HG02840 (cell line): Measurements from ENCODE around the gene HOXC9.

Experiments
- ATAC-seq: cut with Tn5 transposase; IDR thresholded peaks from one replicate; pipeline ENCODE4 v1.9.1; 2021; ENCODE audit warnings: mild to moderate bottlenecking, moderate library complexity, moderate number of reproducible peaks; ENCODE audit not compliant: unreplicated experiment, low FRiP score

The HOXC9 gene

GRCh38 chr12:54000116-54001114 lies at the start of gene HOXC9:
Gene HOXC9 (plus strand): TSS chr12:54000161. CDS start chr12:54000189, 28 bp downstream.
- no peak for ATAC-seq

DNA sequence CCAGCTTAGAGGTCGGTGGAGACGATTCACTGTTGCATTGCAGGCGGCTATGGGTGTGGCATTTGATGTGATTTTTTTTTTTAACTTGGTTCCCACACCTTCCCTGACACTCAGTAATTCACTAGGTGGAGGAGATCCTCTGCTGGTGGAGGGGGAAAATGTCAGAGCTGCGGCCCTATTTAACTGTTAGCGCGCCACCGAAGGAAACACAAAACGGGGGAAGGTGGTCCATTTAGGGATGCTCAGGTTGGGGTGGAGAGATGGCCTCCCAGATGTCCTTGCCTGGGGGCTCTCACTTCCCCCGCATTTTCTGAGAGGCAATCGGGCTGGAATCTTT lies 49.6 kb upstream of the HOXC9 start:
- ATAC-seq = no peak

GRCh38 chr12:53950789-53951576 lies 49.0 kb upstream of the HOXC9 start:
- ATAC-seq = no peak

- ATAC-seq = no peak
Measured at GRCh38 chr12:53951577-53952334, 48.2 kb upstream of the HOXC9 start.

DNA sequence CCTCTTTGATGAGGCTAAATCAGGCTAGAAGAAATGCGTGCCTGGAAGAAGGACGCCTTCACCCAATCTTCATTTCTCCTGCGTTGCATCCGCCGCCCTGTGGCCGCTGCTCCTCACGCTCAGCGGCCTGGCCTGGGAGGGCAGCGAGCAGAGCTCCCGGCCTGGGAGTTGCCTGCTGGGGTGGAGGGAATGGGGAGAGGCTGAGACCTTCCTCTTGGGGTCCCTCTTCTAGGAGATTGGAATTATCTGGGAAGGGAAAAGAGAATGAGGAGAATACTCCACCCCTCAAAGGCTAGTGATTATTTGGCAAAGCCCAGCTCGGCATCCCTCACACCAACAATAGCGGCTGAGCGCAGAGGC lies 47.6 kb upstream of the HOXC9 start:
- no peak for ATAC-seq

- ATAC-seq = no peak
Measured at GRCh38 chr12:53952871-53953734, 46.9 kb upstream of the HOXC9 start.

DNA sequence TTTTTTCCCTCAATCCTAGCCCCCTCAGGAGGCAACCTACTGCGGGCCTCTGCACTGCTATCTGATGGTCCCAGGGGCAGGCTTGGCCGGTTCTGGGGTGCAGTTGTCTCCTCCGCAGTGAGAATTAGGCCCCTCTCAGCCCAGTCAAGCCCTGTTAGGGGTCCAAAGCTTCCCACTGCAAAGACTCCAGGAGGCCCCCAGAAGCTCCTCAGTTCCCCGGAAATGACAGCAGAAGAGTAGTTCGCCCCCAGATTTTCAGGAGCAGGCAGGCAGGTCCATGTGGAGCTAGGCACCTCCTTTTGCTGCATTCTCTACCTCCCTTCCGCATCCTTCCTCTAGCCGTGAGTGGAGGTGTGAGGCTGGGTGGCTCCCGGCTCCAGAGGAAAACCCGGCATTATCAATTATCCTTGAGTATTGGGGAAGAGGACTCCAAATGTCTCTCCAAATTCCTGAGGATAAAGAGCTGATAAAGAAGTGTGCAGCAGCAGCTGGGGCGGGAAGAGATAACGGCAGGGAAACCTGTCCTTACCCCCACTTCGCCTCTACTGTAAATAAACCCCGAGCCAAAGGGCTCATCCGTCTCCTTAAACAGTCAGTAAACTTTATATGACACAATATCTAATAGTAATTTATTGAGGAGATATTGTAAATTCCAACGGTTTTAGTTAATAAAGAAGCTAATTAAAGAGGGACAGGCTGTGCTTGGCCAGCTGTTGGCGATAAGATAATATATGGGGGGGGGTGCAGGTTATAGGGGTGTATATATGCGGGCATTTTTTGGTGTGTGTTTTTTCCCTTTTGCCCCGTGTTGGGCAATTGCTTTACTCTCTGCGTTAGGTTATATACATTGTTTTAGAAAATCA lies 45.9 kb upstream of the HOXC9 start:
- no peak for ATAC-seq

GRCh38 chr12:53954694-53955035 lies 45.3 kb upstream of the HOXC9 start, which contains the start of gene HOXC12:
Gene HOXC12 (plus strand): TSS chr12:53954903. CDS start chr12:53954930, 27 bp downstream.
- ATAC-seq = no peak

DNA sequence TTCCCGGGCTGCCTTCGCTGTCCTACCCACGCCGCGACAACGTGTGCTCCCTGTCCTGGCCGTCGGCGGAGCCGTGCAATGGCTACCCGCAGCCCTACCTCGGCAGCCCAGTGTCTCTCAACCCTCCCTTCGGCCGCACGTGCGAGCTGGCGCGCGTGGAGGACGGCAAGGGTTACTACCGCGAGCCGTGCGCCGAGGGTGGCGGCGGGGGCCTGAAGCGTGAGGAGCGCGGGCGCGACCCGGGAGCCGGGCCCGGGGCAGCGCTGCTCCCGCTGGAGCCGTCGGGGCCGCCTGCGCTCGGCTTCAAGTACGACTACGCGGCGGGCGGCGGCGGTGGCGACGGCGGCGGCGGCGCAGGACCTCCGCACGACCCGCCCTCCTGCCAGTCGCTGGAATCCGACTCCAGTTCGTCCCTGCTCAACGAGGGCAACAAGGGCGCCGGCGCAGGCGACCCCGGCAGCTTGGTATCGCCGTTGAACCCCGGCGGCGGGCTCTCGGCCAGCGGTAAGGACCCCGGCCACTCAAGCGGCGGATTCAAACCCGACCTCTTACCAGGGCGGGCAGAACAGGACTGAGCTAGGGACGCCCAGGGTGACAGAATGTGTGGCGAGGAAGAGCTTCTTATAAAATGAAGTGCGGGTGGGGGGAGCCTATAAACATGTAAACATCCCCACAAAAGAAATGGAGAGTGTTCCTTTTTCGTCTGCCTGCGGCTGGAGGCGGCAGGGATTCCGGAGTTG lies 44.8 kb upstream of the HOXC9 start:
- ATAC-seq = no peak

GRCh38 chr12:53955776-53956250 lies 44.1 kb upstream of the HOXC9 start:
- no peak for ATAC-seq

DNA sequence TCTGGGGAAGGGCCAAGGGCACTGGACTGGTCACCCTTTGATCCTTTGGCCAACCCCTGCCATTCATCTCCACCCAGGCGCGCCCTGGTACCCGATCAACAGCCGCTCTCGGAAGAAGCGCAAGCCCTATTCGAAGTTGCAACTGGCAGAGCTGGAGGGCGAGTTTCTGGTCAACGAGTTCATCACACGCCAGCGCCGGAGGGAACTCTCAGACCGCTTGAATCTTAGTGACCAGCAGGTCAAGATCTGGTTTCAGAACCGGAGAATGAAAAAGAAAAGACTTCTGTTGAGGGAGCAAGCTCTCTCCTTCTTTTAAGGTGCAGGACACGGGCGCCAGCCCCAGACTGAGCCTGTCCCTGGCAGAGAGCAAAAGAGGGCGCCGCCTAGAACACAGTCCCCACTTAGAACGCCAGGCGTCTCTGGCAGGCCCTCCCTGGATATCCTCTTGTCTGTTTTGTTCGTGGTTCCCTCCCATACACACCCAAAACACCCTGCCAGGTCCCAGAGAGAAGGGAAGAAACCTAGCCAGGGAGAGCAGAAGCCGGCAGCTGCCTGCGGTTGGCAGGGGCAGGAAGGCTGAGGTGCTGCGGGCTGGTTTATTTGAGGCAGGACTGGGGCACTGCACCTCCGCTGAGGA lies 43.6 kb upstream of the HOXC9 start:
- ATAC-seq = no peak

GRCh38 chr12:53956914-53957536 lies 42.9 kb upstream of the HOXC9 start:
- no peak for ATAC-seq

DNA sequence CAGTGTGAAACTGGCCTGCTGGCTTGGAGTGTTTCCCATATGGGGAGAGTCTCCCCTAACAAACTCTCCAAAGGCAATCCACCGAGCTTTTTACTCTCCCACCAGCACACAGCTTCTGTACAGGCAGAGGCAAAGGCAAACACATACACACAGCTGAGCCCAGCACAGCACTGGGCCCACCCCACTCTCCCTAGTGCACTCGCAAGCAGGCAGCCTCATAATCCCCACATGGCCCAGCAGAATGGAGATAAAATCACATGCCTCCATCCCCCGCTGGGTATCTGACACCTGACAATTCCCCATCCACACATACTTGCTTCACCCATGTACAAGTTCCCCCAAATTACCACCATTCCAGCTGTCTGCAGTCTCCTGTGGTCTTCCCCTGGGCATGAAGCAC lies 41.8 kb upstream of the HOXC9 start:
- no peak for ATAC-seq

DNA sequence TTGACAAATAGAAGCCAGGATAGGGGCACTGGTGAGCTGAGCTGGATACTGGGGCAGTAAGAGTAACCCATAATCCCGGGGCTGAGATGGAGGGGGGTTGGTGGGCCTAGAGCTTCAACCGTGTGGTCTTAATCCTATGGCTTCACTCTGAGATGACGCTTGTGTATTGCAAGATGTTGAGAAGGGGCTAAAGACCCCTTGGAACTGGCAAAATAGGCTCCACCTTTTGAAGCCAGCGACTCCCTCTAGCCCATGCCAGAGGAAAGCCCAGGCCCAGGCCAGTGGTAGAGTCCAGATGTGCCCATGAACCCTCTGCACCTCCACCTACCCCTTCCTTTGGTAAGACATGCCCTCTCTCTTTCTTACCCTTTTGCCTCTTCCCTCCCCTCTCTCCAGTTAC lies 40.6 kb upstream of the HOXC9 start:
- no peak for ATAC-seq

GRCh38 chr12:53960187-53961024 lies 39.6 kb upstream of the HOXC9 start:
- ATAC-seq = no peak

DNA sequence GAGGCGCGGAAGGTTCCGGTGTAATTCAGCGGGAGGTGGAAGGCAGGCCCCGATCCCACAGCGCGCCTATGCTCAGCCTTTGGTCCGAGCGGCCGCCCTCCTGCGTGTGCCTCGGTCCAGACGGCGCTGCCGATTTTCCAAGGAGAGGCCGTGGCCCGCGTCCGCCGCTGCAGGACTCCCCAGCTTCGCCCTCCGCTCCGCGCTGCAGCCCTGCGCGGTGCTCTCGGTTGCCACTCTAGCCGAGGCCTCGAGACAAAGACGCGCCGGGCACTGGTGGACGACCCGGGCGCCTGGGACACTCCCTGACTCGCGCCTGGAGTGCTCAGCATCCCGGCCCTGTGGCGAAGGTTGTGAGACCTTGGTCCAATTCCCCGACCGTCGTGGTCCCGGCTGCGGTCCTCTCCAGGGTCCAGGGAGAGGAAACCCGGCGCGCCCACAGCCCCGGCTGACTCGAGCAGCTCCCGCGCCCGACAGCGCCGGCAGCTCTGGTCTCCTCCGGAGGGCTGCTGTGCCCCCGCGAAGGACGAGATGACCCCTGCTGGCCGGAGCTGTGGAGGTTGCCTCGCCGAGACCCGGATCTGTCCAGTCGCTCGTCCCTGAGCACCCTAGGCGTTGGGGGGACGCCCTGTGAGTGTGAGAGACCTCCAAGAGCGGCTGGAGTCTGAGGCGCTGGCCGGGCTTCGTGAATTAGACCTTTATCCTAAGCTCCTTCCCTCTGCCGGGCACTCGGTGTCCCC lies 38.8 kb upstream of the HOXC9 start:
- ATAC-seq = no peak
